Keratinocyte (primary cell): ENCODE results near the gene OXT.

Experiments used
- CTCF ChIP-seq, 3 experiments: IDR thresholded peaks in 1 of 3; conservative IDR thresholded peaks in 1 of 3; optimal IDR thresholded peaks in 1 of 3; 2 replicates in 2 of 3; 3 replicates in 1 of 3; pipeline versions ENCODE3 to v1.5.1; 2011; ENCODE audit warnings: low read length in 3 of 3, mild to moderate bottlenecking in 3 of 3, moderate library complexity in 2 of 3, control low read depth in 1 of 3, inconsistent platforms in 1 of 3; ENCODE audit not compliant: insufficient read depth in 2 of 3; ENCODE audit errors: extremely low read depth in 1 of 3
- EZH2 ChIP-seq: IDR thresholded peaks from one replicate; pipeline ENCODE4 v1.6.1; 2012; ENCODE audit warnings: inconsistent platforms, mild to moderate bottlenecking, low read length, moderate library complexity

GRCh38 chr20:3103369-3104032, 32.1 kb downstream of the OXT start:
- TF ChIP-seq CTCF (optimal IDR thresholded peaks at IDR 0.05 in 1 of 3, IDR thresholded peaks at IDR 0.05 in 1 of 3, conservative IDR thresholded peaks at IDR 0.05 in 1 of 3; ENCODE audit: extremely low read depth in 1 of 3, insufficient read depth in 2 of 3, low read length in 3 of 3) (no peak), EZH2 (no peak)
